ENCODE results near the gene FCGR3B.
"Not testable (repeated sequence)": the region's sequence is repeated elsewhere in the genome, so short reads cannot be mapped to it uniquely, and the experiment has no call there.

The FCGR3B gene

DNA sequence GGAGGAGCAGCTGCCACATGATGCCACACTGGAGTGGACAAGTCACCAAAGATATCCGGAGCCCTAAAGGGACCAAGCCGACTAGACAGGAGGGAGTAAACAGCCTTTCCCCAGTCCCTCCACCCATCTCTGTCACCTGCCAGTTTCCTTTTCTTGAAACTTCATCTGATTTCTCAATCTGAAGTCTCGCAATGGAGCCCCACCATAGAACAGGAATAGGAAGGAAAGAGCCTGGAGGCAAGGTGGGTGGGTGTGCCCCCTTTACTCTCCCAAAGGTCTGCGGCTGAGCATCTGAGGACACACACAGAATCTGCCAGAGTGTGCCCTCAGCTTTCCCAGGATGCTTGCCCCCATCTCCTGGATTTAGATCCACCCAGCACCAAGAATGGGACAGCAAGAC, at the start of gene FCGR3B:
Gene FCGR3B, minus strand, starts transcription at position 101 of the 400 bp plus-strand sequence. Its CDS starts 82 bp downstream, at position 19.
- no peak for DNase-seq

DNA sequence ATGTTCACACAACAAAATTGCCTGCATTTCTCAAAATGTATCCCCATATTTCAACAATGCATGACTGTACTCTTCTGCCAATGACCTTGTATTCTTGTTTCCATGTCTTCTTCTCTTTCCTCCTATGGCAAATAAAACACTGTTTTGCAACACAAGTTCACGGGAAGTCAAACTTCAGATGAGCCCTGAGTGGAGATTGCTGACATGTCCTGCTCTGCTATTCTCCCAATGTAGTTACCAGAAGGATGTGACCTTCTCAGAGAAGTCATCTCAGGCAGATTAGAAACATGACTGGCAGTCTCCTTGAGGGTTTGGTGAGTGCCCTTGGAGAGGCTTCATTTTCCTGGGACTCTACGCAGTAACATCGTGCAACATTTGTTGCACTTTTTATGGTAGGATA, 47.5 kb upstream of the FCGR3B start:
- DNase-seq: no peak

DNA sequence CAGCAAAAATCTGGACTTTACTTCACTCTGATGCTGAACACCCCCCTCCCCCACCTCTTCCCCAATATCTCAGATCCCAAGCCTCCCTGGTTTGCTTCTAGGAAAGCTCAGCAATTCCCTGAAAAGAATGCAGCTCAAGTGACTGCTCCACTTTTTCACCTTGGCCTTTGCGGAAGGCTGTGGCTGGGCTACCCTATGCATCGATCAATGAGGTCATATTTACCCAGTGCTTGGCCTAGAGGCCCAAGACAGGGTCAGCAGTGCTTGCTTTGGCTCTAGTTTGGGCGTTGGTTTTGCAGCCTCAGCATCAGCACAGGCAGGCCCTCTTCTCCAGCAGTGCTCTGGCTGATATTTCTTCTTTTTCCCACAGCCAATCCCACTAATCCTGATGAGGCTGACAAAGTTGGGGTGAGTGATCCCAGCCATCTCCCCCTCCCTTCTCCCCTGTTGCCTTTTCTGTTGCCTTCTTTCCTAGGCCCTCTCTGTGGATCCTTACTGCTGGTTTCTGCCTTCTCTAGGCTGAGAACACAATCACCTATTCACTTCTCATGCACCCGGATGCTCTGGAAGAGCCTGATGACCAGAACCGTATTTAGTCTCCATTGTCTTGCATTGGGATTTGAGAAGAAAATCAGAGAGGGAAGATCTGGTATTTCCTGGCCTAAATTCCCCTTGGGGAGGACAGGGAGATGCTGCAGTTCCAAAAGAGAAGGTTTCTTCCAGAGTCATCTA, 46.1 kb upstream of the FCGR3B start:
- no peak for DNase-seq

DNA sequence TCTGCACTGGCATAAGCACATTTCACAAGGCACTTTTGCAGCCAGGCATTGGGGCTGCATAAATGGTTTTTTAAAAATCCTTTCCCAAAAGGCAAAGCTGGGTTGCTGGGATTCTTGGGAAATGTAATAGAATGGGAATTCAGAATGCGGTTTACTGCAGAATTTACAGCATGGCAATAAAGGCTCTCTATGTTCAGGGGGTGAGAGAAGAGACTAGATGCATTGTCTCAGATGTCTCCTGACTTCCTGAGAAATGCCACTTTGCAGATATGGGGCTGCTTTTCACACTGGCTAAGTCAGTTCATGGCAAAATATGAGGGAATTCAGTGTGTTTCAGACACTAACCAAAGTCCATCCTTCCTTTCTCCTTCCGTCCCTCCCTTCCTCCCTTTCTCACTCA, 45.5 kb upstream of the FCGR3B start:
- no peak for DNase-seq

DNA sequence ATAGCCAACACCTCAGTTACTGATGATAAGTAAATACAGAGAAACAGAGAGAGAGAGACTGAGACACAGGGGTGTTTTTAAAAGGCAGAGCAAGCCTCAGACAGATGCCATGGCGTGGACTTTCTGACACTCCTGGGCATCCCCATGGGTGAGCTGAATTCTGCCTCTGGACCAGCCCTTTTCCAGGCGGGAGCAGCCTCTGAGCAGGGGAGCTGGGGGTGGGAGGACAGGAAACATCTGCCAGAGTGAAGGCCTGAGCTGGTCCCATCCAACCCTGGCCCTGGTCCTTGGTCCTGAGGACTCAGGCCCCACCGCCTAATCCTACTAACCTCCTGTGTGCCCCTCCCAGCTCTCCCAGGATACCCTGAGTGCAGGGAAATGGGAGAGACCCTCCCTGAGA, 43.9 kb upstream of the FCGR3B start:
- not testable (repeated sequence) for DNase-seq

DNA sequence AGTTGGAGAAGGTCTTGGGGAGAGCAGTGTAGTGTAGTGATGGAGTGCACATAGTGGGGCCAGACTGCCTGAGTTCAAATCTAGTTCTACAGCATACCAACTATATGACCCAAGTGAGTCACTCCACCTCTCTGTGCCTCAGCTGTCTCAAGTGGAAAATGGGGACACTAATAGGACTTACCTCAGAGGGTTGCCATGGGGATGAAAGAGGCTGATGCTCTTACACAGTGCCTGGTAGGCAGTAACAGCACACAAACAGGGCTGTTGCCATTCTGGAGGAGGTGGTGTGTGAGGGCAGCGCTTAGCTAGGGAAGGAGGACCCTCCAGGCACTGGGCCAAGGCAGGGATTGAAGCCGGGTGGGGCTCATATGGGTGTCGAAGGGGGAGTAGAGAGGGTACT, 43.5 kb upstream of the FCGR3B start:
- not testable (repeated sequence) for DNase-seq

DNA sequence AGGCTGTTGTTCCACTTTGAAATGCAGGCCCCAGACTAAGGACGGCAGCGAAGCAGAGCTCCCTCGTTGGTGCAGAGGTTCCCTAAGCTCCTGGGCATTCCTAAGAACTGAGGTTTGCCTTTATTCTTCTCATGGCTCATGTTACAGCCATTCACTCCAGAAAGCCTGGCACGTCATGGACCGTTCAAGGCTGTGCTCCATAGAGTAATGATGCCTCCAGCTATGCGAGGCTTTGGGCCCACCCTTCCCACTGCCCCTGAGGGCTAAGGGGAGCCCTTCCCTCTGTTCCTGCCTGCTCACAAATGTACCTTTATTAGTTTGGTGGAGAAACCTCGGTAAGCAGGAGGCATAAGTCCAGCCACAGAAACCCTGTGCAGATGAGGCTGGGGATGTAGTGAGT, 42.5 kb upstream of the FCGR3B start:
- DNase-seq: not testable (repeated sequence)

DNA sequence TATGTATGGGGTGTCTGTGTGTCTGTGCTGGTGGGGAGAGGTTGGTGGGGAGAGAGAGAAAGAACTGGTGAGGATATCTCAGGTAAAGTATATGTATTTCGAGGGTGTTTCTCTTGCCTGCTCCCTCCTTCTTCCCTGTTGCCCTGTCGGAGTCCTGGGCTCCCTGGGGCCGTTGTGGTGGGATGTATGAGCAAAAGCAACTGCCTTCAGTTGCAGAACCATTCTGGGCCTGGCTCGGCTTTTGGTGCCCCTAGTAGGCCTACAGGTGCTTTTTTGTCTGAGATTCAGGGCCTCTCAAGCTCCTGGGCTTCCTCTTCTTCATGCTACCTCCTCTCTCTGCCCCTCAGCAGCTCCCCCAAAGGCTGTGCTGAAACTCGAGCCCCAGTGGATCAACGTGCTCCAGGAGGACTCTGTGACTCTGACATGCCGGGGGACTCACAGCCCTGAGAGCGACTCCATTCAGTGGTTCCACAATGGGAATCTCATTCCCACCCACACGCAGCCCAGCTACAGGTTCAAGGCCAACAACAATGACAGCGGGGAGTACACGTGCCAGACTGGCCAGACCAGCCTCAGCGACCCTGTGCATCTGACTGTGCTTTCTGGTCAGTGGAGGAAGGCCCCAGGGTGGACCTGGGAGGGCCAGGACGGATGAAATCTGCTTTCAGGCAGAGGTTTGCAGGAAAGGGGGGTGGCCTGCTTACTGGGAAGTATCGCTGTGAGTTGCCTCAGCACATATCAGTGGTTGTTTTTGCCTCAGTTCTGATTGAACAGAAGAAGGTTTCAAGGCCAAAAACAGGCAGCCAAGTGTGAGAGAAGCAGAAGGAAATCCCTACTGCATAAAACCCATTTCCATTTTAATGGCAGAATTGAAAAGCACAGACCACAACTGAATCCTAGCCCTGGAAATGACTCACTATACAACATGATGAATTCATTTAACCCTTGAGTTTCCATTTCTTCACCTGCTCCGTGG, 40.4 kb upstream of the FCGR3B start:
- DNase-seq: not testable (repeated sequence)

DNA sequence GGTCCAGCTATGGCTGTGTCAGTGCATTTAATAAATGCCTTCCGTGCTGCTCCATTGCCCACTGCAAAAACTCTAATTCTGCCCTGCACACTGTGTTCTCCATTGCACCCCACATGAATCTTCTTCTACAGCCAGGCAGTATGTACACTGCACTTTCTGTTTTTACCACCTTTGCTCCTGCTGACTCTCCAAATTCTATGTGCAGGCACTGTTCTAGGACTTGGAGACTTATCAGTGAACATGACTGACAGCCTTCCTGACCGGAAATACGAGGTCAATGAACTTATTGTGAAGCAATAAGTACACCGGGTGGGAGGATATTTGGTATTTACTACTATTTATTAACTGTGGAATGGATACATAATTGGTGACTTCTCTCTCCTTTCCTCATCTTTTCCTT, 33.7 kb upstream of the FCGR3B start:
- DNase-seq: not testable (repeated sequence)

DNA sequence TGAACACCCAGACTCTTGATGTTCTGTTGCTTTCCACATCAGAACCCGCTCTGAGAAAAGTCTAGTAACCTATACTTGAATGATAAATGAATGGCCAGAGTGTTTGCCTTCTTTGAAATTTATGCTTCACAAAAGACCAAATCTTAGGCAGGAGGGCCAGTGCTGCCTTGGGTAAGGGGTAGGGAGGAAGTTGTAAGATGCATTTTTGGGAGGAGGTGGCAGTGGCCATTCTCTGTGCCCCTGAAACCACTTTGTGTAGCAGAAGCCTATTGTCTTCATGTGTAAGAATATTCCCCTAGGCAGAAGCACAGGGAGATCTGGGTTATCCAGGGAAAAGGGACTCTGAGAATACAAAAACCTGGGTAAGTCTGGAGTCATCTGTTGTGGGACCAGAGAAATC, 32.6 kb upstream of the FCGR3B start:
- not testable (repeated sequence) for DNase-seq

DNA sequence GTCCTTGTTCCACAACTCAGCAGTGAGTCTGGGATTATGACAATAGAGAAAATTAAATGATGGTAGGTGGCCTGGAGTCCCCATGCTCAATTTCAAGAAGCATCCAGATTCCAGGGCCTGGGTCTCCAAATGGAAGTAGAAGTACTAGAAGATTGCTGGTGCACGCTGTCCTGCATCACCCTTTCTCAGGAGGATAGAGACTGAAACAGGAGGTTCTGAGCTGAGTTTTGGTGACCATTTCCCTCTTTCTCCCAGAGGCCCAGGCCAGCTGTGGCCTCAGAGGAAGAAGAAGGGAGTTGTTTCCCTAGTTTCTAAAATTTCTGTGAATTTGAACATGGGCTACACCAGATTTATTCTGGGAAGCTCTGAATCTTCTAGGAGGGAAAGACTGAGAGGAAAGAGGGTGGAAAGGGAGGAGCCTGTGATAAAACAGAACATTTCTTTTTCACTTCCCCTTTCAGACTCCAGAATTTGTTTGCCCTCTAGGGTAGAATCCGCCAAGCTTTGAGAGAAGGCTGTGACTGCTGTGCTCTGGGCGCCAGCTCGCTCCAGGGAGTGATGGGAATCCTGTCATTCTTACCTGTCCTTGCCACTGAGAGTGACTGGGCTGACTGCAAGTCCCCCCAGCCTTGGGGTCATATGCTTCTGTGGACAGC, 31.8 kb upstream of the FCGR3B start, which contains the start of gene FCGR2B:
Gene FCGR2B, plus strand, starts transcription at position 460 of the 656 bp plus-strand sequence. Its CDS starts 99 bp downstream, at position 559.
- DNase-seq: not testable (repeated sequence)

DNA sequence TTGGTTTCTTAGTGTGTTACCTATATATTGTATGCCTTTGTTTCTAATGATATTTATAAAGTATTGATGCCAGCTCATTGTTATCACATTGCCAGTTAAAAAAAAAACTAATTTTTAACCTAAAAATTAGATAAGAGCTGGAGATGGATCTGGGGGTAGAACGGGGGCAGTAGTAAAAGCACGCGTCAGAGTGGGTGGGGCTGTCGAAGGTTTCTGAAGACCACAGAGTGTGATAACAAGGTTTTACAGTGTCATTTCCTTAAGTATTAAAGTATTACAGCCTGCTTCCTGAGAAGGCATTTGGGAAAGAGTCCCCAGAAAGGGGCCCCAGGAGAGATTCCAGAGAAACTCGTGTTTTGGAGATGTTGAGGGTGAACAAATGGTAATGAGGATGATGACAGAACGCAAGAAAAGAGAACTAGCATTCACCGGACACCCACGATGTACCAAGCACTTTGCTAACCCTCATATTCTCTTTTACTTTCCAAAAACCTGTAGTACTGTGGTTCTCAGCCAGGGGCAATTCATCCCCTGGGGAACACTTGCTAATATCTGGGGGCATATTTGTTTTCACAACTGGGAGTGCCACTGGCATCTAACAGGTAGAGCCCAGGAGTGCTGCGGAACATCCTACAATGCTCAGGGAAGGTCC, 30.8 kb upstream of the FCGR3B start:
- DNase-seq: not testable (repeated sequence)

DNA sequence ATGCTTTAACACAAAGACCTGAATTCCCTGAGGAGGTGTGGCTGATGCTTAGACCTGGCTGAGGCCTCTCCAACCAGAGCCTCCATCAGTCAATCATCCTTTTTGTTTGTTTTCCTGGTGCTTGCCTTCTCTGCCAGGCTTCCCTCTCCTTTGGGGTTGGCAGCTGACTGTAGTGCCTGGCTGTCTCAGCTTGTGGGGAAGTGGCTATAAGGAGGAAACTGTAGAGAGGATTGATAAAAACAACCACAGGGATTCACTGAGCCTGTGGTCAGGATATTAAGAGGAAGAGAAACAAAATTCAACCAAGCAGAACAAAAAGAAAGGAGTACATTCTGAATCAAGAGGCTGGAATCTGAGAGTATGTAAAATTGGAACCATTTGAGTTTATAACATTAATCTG, 27.5 kb upstream of the FCGR3B start:
- not testable (repeated sequence) for DNase-seq

DNA sequence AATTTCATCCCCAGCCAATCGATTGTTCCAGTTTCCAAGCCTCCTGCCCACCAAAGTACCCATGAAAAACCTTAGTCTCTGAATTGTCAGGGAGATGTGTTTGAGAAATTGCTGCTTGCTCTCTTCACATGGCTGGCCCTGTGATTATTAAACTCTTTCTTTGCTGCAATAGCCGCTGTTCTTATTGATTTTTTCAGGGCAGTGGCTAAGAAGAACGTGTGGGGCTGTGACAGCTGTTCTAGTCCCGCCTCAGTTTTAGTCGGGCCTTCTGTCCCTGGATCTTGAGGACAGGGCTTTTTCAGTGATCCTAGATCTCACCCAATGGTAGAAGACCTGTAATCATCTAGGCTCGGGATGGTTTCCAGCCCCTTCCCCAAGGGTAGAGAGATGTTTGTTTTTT, 23.0 kb upstream of the FCGR3B start:
- DNase-seq: not testable (repeated sequence)

DNA sequence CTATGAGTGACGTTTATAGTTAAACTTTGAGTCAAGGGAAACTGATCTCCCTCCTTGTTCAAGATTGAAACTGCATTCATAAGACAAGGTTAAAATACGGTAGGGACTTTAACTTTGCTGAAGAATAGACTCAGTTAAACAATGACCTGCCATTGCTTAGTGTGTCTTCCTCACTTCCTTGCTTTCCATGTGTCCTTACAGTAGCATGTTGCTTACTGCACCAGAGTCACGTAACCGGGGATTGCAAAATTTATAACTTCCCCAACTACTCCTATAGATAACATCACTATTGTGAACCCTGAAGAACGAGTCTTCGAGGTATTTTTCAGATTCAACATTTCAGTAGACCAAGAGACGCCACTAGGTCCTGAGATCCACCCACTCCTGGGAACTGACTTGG, 22.6 kb upstream of the FCGR3B start:
- DNase-seq: not testable (repeated sequence)

DNA sequence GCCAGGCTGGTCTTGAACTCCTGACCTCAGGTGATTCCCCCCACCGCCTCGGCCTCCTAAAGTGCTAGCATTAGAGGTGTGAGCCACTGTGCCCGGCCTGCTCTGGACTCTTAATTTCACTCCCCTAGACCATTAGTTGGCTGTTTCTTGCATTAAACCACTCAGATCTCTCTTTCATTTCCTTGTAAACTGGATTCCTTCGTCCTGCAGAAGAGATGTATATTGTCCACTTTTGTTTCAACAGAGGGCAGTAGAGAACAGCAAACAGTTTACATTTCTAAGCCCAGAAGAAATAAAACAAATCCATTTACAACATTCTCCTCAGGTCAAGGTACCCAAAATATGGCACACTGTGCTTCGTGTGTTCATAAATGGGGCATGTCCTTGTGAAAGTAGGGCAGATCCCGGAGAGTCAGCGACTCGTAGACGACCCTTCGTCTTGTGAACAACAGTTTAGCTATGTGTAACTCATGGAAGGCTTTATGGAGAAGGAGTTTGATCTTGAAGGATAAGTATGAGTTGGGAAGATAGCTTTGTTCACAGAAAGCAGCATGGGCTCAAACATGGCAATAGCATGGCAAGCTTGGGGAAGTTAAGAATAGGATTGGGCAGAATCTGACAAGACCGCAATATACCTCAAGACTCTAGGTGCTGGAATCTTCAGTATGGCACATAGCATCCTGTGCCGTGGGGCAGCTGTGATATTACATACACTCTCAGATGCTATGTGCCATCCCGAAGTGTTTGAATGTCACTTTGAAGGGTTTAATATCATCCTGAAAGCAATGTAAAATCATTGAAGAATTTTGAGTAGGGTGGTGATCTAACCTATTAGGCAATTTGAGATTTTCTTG, 16.8 kb upstream of the FCGR3B start:
- peak; percentile 47 for DNase-seq

DNA sequence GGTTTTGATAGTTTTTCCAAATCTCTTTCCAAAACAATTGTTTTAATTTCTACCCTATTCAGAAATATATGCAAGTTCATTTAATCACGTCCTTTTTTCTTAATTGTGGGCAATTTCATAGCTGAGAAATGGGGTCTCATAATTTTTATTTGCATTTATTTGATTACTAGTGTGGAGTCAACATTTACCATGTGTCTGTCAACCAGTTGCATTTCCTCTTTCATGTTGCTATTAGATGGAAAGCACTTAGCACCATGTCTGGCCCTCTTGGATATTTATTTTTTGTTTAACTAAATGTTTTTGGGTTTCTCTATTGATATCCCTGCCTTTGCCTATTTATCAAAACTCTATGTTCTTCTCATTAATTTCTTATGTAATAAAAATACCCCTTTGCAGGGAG, 13.9 kb upstream of the FCGR3B start:
- not testable (repeated sequence) for DNase-seq

DNA sequence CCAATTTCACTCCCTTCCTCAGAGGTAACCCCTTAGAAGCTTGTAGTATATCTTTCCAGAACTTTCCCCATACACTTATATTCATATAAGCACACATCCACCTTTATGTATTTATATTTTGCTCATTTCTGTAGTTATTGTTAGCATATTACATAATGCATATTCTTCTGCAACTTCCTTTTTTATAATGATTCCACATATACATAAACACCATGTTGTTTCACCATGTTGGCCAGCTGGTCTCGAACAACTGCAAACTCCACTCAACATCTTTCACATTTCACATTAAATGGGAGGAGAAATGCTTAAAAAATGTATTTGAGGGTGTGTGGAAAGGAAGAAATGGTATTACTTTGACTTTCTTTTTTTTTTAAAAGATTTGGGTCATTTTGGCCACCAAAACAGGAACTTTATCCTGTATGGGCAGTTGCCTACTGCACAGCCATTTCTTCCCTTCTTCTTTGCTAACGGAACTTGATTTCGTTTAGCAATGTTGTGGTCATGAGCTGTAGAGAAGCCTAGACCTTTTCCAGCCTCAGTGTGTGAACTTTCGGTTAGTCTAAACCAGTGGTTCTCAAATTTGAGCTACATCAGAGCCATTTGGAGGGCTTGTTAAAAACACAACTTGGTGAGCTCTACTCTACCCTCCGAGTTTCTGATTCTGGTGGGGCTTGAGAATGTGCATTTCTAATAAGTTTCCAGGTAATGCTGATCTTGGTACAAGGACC, 12.7 kb upstream of the FCGR3B start:
- not testable (repeated sequence) for DNase-seq

DNA sequence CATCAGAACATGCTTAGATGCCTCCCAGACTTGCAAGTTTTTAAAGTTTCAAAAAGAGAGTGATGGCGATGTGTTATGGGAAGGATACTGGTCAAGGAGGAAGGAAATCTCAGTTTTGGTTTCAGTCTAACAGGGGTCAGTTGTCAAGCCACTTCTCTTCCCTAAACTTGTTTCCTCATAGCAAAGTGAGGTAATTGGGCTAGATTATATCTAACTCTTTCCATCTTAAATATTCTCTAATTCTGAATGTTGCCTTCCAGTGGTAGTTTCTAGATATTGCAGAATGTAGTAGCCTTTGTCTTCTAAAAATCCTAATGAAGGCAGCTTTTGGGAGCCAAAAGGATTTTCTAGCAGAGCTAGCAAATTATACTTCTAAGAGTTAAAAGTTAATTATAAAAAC, 11.7 kb upstream of the FCGR3B start:
- peak; percentile 8 for DNase-seq

DNA sequence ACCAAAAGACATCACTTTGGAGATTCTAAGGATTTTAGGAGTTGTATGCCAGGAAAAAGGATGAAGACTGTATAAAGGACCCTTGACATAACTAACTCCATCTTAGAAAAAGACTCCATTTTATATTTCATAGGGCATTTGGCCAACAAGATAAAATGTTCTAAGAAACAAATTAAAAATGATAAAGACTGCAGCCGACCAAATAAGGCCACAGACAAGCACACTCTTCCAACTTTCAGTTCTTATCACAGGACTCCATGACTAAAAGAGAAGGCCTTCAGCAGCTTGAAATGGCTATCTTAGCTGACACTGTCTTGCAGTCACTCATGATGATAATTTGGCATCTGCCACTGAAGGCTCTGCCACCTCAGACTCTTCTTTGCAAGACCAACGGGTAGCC, 8.2 kb upstream of the FCGR3B start:
- not testable (repeated sequence) for DNase-seq
